GM19467 (cell line): ENCODE measurements around the gene ARAP1.

ENCODE experiments used
- ATAC-seq: cut with Tn5 transposase; IDR thresholded peaks from one replicate; pipeline ENCODE4 v1.9.1; 2021; ENCODE audit warnings: mild to moderate bottlenecking, moderate library complexity; ENCODE audit not compliant: unreplicated experiment

The ARAP1 gene

GRCh38 chr11:72744474-72744873, 7.7 kb downstream of the ARAP1 start:
- ATAC-seq: no peak

DNA sequence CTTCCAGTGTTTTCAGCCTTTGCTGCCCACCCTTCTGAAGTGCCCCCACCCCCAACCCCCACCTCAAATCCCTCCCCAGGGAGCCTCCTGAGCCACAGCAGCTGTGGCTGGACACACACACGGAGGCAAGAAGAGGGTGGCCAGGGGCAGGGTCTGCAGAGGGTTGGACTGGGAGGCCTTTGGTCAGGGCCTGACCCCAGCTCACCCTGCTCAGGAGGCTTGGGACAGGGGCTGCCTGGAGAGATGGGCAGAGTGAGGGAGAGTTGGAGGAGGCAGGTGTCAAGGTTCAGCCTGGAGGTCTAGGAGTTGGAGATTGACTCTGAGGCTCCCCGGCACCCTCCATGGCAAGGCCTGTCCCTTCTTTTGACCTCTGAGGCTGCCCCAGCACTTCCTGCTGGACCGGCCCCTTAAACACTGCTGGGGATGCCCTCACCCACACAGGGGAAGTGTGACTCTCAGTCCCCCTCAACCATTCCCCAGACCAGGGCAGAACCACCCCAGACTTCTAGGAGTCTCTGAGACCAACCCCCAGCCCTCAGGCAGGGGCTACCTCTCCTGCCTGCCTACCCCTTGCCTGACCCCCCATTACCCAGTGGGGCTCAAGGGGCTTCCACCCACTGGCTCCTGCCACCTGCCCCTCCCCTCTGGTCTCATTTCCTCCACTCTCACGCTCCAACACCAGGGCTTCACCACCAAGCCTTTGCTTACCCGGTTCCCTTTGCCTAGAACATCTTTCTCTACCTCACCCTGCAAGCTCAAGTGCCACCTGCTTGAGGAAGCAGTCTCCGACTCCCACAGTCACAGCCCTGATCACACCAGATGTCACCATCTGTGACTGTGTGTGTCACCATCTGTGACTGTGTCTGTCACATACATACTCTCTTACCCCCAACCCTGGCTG, 8.6 kb downstream of the ARAP1 start:
- peak; percentile 41 for ATAC-seq

DNA sequence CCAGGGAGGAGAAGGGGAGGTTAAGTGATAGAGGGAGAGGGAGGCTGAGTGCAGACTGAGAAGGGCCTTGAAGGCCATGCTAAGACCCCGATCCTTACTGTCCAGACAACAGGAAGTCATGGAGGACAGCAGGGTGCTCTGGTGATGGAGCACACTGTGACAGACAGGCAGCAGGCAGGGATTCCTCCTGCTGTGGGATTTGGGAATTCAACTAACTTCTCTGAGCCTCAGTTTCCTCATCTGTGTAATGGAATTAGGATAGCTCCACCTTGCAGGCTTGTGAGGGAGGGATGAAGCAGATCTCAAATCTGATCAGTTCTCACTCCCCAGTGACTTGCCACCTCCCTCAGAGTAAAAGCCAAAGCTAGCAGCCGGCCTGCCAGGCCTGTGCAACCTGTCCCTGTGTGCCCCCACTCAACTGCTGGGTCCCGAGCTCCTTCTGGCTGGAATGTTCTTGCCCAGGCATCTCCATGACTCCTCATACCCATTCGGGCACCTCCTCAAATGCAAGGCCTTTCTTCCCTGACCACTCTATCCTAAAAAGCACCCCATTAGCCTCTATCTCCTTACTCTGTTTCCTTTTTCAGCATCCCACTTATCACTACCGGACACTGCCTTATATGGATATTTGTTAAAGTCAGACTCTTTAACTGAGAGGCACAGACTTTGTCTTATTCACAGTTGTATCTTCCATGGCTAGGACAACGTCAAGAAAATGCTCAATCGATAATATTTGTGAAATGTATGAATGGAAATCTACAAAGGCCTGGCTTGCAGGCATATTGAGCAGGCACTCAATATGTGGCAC, 9.5 kb downstream of the ARAP1 start:
- no peak for ATAC-seq

GRCh38 chr11:72741849-72742512, 10.2 kb downstream of the ARAP1 start:
- ATAC-seq: no peak

DNA sequence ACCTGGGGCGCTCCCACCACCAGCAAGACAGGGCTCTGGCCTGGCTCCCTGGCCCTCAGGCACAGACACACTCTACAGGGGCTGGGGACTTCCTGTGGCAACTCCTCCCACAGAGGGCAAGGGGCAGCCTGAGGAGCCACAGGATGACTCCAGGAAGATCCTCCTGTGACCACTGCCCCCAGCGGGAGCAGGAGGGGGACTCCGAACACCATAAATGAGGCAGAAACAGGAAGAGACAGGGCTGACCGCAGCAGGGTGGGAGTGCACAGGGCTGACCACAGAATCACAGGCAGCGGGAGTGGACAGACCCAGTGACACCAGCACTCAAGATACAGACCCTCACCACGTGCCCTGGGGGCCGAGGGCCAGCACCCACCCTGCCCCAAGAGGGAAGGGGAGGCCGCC, 10.8 kb downstream of the ARAP1 start:
- ATAC-seq: no peak

DNA sequence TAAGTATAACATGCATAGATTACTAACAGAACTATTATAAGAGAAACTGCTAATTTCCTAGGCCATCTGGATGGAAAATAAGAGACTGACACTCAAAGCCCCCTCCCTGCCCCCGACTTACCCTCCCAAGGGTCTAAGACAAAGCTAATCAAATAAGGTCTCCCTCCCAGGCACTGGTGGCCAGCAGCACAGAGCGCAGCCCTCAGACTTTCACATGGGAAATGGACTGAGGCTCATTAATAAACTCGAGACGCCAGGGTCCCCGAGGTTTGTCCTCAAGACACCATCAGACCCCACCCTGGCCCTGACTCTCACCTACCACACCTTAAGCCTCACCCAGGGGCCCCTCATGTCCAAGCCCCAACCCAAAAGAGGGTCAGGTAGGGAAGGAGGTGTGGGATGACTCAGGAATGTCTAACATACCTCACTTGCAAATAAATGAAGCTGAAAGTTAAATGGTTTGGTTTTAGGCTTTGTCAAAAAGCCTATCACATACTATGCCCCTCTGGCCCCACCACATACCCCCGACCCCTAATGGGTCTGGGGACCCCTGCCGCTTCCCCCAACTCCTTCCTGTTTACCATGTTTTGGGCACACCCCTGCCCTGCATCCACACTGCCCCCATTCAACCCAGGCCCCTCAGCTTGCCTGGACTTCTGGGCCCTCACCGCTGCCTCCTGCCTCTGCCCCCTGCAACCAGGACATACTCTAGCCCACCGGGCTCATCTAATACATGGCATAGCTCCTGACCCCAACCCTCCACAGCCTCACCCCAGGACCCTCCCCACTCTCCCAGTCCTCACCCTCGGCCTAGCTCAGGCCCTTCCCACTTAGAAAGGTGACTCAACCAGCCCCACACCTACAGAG, 11.4 kb downstream of the ARAP1 start:
- ATAC-seq: no peak

GRCh38 chr11:72740060-72740424, 12.2 kb downstream of the ARAP1 start:
- ATAC-seq: no peak

DNA sequence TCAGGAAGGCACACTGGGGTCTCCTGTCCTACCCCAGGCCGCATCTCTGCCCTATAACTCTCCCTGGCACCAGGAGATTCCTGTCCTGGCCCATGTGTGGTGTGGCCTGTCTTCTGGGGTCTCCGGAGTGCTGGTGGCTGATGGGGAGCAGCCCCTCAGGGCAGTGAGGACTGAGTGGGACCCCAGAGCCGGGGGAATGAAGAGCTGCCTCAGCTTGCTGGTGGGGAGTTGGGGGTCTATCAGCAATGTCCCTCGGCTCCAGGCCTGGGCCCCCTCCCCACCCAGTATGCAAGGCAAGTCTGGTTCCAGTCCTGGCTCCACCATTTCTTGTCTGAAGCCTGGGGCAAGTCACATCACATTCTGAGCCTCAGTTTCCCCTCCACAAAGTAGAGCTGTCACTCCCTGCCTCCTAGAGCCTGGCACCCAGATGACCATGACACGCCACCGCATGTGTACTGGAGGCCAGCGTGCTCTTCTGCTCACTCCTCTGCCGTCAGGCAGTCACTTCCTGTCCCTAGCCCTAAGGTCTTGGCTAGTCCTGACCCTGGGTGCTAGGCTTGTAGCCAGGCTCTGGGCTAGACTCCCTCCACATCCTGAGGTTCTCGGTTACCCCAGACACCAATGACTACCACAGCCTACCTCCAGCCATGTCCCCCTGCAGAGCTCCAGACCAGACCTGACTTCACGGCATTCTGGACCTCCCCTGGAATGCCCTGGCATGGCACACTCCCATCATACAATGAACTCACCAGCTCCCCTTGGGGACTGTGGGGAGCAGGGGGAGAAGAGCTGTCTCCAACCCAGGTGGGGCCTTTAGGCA, 12.8 kb downstream of the ARAP1 start:
- ATAC-seq: no peak

DNA sequence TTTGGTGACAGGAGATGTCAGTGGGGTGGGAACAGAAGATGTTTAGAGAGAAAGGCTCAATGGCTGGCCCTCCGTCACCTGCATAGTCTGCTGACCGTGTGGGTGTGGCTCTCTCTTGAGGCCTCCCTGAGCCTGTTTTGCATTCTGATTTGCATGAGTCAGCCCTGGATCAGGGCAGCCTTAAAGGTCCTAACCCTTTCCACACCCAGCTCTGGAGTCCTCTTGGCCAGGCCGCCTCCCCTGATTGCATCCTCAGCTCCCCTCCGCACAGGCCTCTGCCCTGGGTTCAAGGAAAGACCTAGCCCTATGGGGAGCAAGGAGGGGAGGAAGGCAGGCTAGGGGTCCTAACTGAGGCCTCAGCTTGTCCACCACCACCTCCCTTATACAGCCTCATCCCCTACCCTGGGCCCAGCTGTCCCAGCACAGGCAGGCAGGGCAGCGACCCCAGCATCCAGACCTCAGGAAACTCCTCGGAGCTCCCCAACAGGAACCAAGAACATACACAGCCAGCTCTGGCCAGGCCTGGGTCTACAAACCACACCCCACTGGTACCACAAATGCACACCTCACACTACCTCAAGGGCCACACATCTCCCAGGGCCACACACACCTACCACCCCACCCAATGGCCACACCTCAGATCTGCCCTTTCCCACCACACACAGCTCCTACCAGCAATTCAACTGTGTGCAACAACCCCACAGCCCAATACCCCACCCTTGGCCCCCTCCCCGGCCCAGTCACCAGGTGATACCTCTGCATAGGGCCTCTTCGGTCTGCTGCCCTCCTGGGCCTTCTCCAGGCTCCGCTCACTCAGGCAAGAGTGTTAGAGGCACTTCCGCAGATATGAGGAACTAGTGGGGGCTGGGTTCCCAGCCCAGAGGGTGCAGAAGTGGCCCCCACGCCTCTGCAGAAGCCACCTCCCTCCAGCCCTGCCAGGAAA, 13.7 kb downstream of the ARAP1 start:
- no peak for ATAC-seq

DNA sequence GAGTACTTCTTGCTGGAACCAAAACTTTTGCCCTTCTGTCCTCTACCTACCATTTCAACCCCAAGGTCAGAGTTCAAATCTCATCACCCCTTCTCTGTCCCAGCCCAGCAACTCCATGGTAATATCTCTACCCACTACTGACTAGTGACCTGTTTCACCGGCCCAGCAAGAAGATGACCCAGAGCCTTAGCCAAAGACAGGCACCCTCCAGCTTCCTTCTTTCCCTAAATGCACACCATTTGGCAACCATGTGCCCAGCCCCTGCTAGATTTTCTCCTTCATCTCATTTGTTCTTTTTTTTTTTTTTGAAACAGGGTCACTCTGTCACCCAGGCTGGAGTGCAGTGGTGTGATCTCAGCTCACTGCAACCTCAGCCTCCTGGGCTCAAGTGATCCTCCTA, 14.9 kb downstream of the ARAP1 start:
- no peak for ATAC-seq

- ATAC-seq: no peak
Observed at GRCh38 chr11:72736452-72737069, 15.6 kb downstream of the ARAP1 start.

DNA sequence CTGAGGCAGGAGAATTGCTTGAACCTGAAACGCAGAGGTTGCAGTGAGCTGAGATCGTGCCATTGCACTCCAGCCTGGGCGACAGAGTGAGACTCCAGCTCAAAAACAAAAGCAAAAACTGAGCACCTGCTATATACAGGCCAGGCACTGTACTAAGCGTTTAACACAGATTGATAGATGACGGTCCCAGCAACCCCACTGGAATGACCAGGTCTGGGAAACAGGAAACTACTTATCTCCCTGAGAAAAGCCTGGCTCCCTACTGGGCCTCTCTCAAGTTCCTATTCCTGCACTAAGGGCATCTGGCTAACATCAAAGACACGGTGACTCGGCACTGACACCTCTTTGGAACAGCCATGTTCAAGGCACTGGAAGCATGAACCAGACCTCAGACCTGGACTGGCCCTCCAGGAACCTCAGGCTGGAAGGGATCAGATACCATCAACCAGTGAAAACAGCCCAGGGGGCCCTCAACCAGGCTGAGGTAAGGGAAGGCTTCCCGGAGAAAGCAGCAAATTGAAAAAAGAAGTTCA, 16.6 kb downstream of the ARAP1 start:
- no peak for ATAC-seq

DNA sequence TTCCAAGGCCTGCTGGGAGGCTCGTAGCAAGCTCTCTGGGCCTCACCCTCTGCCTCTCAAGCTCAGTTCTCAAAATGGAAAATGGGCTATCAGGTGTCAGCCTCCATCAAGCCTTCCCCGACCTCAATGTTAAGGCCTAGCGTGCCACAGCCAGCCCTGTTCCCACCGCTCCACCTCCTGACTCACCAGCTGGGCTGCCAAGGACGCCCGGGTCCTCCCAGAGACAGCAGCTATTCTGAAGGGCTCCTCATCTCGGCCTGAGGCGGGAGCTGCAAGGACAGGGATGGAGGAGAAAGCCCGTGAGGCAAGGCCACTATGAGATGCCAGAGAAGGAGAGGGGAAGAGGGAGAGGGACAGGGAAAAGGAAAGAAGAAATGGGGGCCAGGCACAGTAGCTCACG, 19.9 kb downstream of the ARAP1 start:
- no peak for ATAC-seq

DNA sequence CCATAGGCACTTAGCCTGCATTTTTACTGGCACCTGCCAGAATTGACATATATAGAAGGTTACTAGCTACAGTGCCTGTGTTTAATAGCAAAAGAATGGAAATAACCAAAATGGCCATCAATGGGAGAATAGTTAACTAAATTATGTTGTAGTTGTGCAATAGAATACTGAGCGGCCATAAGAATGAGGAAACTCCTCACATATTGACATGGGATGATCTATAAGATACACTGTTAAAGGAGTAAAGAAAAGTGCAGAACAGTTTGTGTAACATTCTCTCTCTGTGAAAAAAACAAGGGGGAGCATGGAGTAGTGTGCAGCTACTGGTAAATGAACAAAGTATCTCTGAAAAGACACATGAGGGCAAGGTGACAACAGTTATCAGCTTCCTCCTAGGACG, 21.5 kb downstream of the ARAP1 start:
- no peak for ATAC-seq

DNA sequence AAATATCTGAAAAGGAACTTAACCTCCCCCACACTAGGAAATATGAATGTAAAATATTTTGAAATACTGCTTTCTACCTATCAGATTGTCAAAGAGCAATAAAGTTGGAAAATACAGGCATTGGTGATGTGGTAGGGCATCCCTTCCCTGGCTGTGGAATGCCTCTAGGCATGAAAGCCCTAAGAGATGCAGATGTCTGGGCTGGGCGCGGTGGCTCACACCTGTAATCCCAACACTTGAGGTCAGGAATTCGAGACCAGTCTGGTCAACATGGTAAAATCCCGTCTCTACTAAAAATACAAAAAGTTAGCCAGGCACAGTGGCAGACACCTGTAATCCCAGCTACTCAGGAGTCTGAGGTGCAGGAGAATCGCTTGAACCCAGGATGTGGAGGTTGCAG, 22.0 kb downstream of the ARAP1 start:
- ATAC-seq: no peak

DNA sequence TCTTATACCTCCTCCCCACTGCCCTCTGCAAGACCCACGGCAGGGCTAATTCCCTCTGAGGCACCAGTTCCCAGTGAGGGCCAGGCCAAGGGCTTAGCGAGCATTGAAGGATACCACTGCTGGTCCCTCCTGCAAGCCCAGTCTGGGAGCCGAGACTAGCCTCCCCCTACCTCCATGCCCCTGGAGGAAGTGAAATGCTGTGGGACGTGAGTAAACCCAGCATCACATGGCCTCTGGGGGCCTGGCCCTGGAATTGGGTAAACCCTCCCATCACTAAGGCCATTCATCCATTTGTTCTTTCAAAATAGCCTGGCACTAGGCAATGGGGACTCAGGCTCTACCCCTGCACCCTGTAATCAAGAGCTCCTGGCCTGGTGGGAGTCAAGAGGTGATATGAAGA, 24.7 kb downstream of the ARAP1 start:
- no peak for ATAC-seq

DNA sequence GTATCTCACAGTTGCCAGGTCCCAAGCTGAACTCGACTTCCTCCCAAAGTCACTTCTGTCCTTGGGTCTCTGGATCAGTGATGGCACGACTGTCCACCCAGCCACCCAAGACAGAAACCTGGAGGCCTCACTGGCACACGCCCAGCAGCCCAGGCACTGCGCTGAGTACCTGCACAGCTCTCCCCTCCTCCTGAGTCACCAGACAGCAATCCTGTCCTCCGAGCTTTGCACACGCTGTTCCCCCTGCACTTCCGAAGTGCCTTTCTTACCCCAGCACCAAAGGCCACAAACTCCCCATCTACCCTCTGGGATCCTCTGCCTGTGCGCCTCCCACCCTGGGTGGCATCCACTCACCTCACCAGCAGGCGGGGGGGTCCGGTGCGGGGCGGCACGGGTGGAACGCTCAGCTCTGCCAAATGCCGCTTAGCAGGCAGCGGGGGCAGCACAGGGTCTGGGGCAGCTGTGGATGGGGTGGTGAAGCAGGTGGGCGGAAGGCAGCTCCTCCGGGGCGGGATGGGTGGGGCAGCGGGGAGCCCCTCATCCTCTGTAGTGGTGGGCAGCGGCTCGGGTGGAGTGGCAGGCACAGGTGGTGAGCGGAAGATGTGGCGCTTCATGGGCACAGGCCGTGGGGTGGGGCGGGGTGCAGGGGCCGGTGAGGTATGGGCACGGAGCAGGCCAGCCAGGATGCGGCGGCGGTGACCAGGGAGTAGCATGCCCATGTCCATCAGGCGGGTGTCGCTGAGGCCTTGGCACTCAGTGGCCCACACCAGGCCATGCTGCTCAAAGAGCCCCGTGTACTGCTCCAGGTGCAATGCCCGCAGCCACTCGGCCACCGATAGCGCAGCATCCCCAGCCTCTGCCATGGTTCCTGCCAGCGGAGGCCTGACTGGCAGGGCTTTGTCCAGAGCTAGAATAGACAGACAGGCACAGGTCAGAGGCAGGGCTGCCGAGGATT, 25.7 kb downstream of the ARAP1 start:
- ATAC-seq: no peak
